Right lobe of liver (tissue), 4 donors: Measurements from ENCODE around the gene APOC4.
"Not testable (repeated sequence)": the region's sequence is repeated elsewhere in the genome, so short reads cannot be mapped to it uniquely, and the experiment has no call there.

Source experiments
- POLR2A ChIP-seq: fragments of 450-650 bp; IDR thresholded peaks from one replicate; pipeline ENCODE4 v1.6.1; 2017; ENCODE audit warnings: antibody characterized with exemption, mild to moderate bottlenecking
- TF ChIP-seq, protein P1 (sequence below), 4 donors: fragments of 200-600 bp in 3 of 4; fragments of 450-650 bp in 1 of 4; IDR thresholded peaks; one replicate each; pipeline versions ENCODE4 v1.5.1 to v1.8.0; 2016 to 2022; ENCODE audit warnings: antibody characterized with exemption in 4 of 4, mild to moderate bottlenecking in 2 of 4
- donor health status: DM: no; HTN: no; CAD: no.
- donor health status: DM: no; HTN: no; CAD: no.
- donor health status: DM: no; HTN: yes; CAD: no.

DNA sequence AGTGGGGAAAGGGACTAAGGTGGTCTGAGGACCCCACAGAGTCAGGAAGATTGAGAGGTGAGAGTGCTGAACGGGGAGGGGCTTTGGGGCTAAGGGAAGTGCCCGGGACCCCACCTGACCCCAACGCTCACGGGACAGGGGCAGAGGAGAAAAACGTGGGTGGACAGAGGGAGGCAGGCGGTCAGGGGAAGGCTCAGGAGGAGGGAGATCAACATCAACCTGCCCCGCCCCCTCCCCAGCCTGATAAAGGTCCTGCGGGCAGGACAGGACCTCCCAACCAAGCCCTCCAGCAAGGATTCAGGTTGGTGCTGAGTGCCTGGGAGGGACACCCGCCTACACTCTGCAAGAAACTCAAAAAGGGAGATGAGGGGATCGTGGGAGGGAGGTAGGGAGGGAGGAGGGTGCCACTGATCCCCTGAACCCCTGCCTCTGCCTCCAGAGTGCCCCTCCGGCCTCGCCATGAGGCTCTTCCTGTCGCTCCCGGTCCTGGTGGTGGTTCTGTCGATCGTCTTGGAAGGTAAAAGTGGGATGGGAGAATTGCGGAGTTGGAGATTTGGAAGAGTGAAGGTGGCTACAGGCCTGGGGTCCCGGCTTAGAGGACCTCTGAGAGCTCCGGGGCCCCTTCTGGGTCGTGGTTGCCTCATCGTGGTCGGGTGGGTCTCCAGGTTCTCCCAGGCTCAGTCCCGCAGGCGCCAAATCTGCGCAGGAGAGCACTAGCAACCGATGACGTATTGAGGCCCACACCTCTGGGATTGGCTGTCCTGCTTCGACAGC is 27.4 kb upstream of the APOC4 start, which contains the start of gene APOC1:
- peak; percentile 47 for TF ChIP-seq POLR2A
- TF ChIP-seq, protein P1, sequence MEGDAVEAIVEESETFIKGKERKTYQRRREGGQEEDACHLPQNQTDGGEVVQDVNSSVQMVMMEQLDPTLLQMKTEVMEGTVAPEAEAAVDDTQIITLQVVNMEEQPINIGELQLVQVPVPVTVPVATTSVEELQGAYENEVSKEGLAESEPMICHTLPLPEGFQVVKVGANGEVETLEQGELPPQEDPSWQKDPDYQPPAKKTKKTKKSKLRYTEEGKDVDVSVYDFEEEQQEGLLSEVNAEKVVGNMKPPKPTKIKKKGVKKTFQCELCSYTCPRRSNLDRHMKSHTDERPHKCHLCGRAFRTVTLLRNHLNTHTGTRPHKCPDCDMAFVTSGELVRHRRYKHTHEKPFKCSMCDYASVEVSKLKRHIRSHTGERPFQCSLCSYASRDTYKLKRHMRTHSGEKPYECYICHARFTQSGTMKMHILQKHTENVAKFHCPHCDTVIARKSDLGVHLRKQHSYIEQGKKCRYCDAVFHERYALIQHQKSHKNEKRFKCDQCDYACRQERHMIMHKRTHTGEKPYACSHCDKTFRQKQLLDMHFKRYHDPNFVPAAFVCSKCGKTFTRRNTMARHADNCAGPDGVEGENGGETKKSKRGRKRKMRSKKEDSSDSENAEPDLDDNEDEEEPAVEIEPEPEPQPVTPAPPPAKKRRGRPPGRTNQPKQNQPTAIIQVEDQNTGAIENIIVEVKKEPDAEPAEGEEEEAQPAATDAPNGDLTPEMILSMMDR (IDR thresholded peaks at IDR 0.05) = not testable (repeated sequence)
